Measurements from ENCODE around the gene TMED6. TPM values are rescaled to one million over a fixed set of nuclear protein-coding genes. Genes with fewer than 3 reads are reported as not detected.

Gene TMED6
- total RNA-seq, 1 experiment from 2014 or later: 2.4 TPM

DNA sequence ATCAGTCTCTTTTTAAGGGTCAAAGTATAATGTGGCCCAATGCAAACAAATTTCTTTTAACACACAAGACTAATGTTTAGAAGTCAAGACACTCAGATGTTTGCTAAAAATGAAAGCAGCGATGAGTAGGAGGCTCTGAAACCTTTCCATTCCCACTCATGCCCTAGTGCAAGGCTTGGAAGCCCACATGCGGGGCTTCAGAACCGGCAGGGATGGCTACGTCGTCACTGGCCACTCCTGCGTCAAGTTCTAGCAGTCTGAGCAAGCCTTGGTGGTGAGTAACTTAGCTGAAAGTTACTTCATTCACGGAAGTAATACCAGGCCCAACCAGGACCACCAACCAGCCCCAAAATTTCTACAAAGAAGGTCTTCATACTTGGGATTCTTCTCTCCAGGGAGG, 14.8 kb upstream of the TMED6 start:
- Histone ChIP-seq H3K36me3 (ENCODE audit: control insufficient read depth, insufficient read depth, low read length) (peaks cover 11% of the 10 kb centered on the region), H3K9me3 (no peaks in the 10 kb centered on the region), H3K4me3 (ENCODE audit: low read depth, low read length) (no peak overlapping the region), H3K4me1 (no peaks in the 10 kb centered on the region; the same call in 1 of the 2 replicates), H3K27me3 (replicated peaks; ENCODE audit: control insufficient read depth, insufficient read depth, low read length) (no peaks in the 10 kb centered on the region)
- Mint-ChIP-seq H3K4me3 (ENCODE audit: unreplicated experiment) (no peak overlapping the region), H3K36me3 (ENCODE audit: insufficient read depth, unreplicated experiment) (peaks cover 78% of the 10 kb centered on the region), H3K27me3 (ENCODE audit: insufficient read depth, unreplicated experiment) (no peaks in the 10 kb centered on the region), H3K9me3 (ENCODE audit: unreplicated experiment) (no peaks in the 10 kb centered on the region), H3K4me1 (ENCODE audit: low read depth, unreplicated experiment) (peaks cover 13% of the 10 kb centered on the region), H3K27ac (ENCODE audit: unreplicated experiment) (no peak overlapping the region)
- no TSS peak for BruUV-seq (replicated peaks)
- CTCF ChIA-PET: no interaction called here
- POLR2A ChIA-PET: no interaction called here
- intact Hi-C loops (cut with micrococcal nuclease; ENCODE audit: unreplicated experiment): no loop called here
- TF ChIP-seq, protein P1, sequence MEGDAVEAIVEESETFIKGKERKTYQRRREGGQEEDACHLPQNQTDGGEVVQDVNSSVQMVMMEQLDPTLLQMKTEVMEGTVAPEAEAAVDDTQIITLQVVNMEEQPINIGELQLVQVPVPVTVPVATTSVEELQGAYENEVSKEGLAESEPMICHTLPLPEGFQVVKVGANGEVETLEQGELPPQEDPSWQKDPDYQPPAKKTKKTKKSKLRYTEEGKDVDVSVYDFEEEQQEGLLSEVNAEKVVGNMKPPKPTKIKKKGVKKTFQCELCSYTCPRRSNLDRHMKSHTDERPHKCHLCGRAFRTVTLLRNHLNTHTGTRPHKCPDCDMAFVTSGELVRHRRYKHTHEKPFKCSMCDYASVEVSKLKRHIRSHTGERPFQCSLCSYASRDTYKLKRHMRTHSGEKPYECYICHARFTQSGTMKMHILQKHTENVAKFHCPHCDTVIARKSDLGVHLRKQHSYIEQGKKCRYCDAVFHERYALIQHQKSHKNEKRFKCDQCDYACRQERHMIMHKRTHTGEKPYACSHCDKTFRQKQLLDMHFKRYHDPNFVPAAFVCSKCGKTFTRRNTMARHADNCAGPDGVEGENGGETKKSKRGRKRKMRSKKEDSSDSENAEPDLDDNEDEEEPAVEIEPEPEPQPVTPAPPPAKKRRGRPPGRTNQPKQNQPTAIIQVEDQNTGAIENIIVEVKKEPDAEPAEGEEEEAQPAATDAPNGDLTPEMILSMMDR (IDR thresholded peaks at IDR 0.05; ENCODE audit: insufficient read depth in 1 of 2, low read depth in 1 of 2, low read length in 1 of 2, severe bottlenecking in 1 of 2, unreplicated experiment in 1 of 2): no peak
- peak in 1 of 2 experiments; percentile 15 for DNase-seq

DNA sequence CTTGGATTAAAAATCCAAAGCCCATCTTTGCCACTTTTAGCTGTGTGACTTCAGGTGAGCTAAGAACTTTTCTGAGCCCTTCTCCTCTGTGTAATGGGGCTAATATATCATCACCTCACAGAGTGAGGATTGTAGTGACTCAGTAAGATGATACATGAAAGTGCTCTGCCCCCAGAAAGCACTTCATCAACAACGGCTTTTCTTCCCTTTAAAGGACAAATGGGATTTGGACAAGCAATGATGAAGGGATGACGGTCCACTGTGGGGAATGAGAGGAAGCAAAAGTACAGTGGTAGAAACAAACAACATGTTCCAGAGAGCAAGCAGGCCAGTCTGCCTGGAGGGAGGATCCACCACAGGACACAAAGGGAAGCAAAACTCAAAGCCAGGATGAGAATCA, 14.3 kb upstream of the TMED6 start:
- POLR2A ChIA-PET: no interaction called here
- H3K27ac Mint-ChIP-seq (ENCODE audit: unreplicated experiment): no peak overlapping the region

DNA sequence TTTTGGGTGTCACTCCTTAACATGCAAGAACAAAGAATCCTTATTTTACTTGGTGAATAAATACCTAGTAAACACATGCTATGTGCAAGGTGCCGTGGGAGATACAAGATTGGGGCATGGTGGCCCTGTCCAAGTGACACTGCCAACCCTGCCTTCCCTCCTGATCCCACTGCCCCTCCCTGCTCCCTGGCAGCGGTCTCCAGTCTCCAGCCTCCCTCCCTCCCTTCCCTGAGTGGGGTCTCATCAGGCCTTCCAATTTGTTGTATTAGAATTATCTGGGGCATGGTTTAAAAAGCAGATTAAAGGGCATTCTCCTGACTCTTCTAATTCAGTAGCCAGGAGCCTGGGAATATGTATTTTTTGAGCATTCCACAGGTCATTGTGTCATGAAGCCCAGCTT, 12.5 kb upstream of the TMED6 start:
- no peaks in the 10 kb centered on the region for H3K9me3 Mint-ChIP-seq (ENCODE audit: unreplicated experiment)
- CTCF ChIA-PET: no interaction called here
- Histone ChIP-seq H3K4me1 (no peaks in the 10 kb centered on the region; the same call in 1 of the 2 replicates), H3K36me3 (ENCODE audit: control insufficient read depth, insufficient read depth, low read length) (peaks cover 7% of the 10 kb centered on the region), H3K9me3 (no peaks in the 10 kb centered on the region), H3K27me3 (replicated peaks; ENCODE audit: control insufficient read depth, insufficient read depth, low read length) (no peaks in the 10 kb centered on the region), H3K4me3 (ENCODE audit: low read depth, low read length) (no peak overlapping the region)
- DNase-seq: peak in 1 of 2 experiments; percentile 20
- no peaks in the 10 kb centered on the region for H3K27me3 Mint-ChIP-seq (ENCODE audit: insufficient read depth, unreplicated experiment)
- H3K27ac Mint-ChIP-seq (ENCODE audit: unreplicated experiment): peak overlapping the region; percentile 31
- BruUV-seq (replicated peaks): no TSS peak
- TF ChIP-seq, protein P1 (IDR thresholded peaks at IDR 0.05; ENCODE audit: insufficient read depth in 1 of 2, low read depth in 1 of 2, low read length in 1 of 2, severe bottlenecking in 1 of 2, unreplicated experiment in 1 of 2): no peak
- peaks cover 56% of the 10 kb centered on the region for H3K36me3 Mint-ChIP-seq (ENCODE audit: insufficient read depth, unreplicated experiment)
- intact Hi-C loops (cut with micrococcal nuclease; ENCODE audit: unreplicated experiment): no loop called here
- no peak overlapping the region for H3K4me3 Mint-ChIP-seq (ENCODE audit: unreplicated experiment)
- H3K4me1 Mint-ChIP-seq (ENCODE audit: low read depth, unreplicated experiment): peaks cover 6% of the 10 kb centered on the region
- POLR2A ChIA-PET: no interaction called here

More for the DNA sequence above, 14.3 kb upstream of the TMED6 start:
- no peak for DNase-seq
- Histone ChIP-seq H3K27me3 (replicated peaks; ENCODE audit: control insufficient read depth, insufficient read depth, low read length) (no peaks in the 10 kb centered on the region), H3K4me3 (ENCODE audit: low read depth, low read length) (no peak overlapping the region), H3K36me3 (ENCODE audit: control insufficient read depth, insufficient read depth, low read length) (peaks cover 11% of the 10 kb centered on the region), H3K4me1 (no peaks in the 10 kb centered on the region; the same call in 1 of the 2 replicates), H3K9me3 (no peaks in the 10 kb centered on the region)
- Mint-ChIP-seq H3K9me3 (ENCODE audit: unreplicated experiment) (no peaks in the 10 kb centered on the region), H3K36me3 (ENCODE audit: insufficient read depth, unreplicated experiment) (peaks cover 73% of the 10 kb centered on the region), H3K4me1 (ENCODE audit: low read depth, unreplicated experiment) (peaks cover 13% of the 10 kb centered on the region), H3K27me3 (ENCODE audit: insufficient read depth, unreplicated experiment) (no peaks in the 10 kb centered on the region), H3K4me3 (ENCODE audit: unreplicated experiment) (no peak overlapping the region)
- intact Hi-C loops (cut with micrococcal nuclease; ENCODE audit: unreplicated experiment): no loop called here
- TF ChIP-seq, protein P1 (IDR thresholded peaks at IDR 0.05; ENCODE audit: insufficient read depth in 1 of 2, low read depth in 1 of 2, low read length in 1 of 2, severe bottlenecking in 1 of 2, unreplicated experiment in 1 of 2): no peak
- CTCF ChIA-PET: no interaction called here
- BruUV-seq (replicated peaks): no TSS peak
